HG03103 (cell line): ENCODE results near the gene PACS1.
A peak's percentile ranks its signal among the peaks of the same experiment; 100 is the strongest.

Source experiments
- ATAC-seq: cut with Tn5 transposase; IDR thresholded peaks from one replicate; pipeline ENCODE4 v1.9.1; 2021; ENCODE audit warnings: low read depth; ENCODE audit not compliant: unreplicated experiment

PACS1 gene

DNA sequence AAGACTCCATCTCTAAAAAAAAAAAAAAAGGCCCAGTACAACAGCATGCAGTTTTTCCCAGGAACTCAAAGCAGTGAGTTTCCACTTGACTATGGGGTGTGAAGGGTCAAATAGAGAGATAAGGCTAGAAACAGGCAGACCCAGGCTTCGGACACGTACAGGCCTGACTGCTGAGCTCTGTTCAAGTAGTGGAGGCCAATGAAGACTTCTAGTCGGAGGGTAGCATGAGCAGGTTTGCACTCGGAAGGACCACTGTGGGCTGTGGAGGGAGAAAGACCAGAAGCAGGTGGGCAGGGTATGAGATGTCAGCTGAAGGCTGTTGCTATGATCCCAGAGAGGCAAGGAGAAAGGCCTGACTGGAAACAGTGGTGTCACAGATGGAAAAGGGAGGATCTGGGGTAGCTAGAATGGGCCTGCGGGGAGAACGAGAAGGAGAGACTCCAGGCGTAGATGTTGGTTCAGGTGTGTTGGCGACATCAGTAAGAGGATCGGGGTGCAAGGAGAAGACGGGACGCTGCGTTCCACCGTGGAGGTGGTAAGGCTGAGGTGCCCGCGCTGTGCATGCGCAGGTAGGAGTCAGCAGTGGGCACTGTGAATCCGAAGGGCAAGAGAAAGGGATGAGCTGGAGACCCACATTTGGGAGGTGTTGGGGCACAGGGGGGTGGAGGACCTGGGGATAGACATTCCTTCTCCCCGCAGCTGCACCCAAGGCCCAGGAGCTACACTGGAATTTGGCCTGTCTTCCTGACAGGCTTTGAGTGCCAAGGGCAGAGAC lies 149.0 kb downstream of the PACS1 start:
- no peak for ATAC-seq

DNA sequence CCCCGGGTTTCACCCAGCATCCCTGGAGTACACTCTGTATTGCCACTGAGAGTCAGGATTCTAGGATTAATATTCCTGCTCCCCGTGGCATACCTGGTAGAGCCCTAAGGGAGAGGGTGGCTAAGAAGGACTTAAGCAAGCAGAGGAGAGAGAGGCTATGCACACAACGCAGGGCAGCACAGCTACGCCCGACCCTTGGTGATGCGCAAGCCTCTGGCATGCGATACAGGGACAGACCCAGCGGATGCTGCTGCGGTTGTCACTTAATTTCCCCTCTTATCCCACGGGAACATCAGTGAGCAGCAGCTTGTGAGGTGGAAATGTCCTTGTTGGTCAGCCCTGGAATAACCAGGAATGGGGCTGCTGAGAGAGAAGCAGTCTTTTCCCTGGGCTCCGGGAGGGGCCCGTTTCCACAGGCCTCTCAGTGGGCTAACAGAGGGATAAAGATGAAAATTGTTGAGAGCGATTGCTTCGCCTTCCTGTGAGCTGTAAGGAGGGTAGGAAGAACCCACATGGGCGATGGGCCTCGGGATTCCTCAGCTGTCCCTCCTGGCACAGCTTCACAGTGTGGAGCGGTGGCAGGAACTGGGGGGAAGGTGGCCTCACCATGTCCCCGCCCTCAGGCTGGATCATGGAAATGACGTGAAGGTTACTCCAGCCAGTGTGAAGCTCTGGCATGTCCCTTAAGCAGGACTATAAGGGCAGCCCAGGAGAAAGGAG lies 149.9 kb downstream of the PACS1 start:
- ATAC-seq = no peak

DNA sequence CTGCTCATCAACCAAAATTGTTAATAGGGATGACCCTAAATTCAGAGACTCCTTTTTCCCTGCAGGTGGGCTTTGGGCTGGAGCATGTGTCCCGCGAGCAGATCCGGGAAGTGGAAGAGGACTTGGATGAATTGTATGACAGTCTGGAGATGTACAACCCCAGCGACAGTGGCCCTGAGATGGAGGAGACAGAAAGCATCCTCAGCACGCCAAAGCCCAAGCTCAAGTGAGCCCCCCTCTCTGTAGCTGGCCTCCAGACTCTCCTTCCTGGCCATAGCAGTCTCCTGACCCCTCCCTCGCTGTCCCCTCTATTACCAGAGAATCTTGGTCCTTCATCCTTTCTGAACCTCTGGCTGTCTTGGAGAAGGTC lies 150.5 kb downstream of the PACS1 start:
- no peak for ATAC-seq

DNA sequence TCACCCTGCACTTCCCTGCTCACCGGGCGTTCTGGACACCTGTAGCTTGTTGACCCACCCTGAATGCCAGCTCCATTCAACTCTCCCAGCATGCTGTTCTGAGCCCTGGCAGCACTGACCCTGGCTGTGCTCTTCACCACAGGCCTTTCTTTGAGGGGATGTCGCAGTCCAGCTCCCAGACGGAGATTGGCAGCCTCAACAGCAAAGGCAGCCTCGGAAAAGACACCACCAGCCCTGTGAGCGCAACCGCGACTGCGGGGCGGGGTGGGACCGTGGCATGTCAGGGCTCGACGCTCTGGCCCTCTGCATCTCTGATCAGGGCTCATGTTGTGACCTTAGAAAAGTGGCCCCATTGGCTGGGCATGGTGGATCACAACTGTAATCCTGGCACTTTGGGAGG lies 150.9 kb downstream of the PACS1 start:
- no peak for ATAC-seq

DNA sequence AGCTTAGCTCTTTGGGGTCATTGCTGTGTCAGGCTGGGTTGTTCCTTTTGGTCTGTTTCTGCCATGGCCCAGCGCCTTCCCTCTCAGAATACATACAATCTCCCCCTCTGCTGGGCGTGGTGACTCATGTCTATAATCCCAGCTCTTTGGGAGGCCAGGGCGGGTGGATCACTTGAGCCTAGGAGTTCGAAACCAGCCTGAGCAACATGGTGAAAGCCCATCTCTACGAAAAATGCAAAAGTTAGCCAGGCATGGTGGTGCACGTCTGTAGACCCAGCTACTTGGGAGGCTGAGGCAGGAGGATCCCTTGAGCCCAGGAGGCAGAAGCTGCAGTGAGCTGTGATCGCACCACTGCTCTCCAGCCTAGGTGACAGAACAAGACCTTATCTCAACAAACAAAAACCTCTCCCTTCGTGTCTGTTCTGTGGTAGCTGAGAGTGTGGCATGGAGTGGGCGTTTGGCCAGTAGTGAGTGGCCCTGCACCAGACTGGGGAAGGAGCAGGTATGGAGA lies 151.7 kb downstream of the PACS1 start:
- no peak for ATAC-seq

DNA sequence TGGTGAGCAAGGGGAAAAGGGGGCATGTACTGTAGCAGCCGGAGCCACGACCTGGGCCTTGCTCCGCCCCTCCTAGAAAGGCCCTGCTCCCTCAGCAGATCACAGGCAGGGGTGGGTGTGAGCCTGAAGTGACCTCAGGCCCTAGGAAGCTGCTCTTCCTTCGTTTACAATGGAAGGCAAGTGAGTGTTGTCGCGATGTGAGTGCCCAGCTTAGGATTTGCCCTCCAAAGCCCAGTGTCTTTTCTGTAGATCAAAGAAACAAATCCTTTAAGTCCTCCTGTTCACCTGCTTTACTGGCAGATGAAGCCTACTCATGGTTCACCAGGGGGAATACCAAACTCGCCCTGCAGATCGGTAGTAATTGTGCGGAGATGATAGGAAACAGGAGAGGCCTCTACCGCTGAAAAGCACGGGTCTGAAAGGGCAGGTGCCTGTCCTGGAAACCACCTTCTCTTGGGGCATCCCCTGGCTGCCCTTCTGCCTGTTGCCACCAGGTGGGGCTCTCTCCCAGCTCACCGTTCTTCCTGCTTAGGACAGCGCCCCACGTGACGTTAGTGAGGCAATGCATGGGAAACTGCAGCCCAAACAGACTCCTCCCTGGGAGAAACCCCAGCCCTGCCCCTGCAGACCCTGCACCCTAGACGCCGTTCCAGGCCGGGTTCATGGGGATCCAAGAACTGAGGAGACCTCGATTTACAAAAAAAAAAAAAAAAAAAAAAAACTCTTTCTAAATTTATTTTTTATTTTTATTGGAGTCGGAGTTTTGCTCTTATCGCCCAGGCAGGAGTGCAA lies 152.5 kb downstream of the PACS1 start:
- peak; percentile 64 for ATAC-seq

DNA sequence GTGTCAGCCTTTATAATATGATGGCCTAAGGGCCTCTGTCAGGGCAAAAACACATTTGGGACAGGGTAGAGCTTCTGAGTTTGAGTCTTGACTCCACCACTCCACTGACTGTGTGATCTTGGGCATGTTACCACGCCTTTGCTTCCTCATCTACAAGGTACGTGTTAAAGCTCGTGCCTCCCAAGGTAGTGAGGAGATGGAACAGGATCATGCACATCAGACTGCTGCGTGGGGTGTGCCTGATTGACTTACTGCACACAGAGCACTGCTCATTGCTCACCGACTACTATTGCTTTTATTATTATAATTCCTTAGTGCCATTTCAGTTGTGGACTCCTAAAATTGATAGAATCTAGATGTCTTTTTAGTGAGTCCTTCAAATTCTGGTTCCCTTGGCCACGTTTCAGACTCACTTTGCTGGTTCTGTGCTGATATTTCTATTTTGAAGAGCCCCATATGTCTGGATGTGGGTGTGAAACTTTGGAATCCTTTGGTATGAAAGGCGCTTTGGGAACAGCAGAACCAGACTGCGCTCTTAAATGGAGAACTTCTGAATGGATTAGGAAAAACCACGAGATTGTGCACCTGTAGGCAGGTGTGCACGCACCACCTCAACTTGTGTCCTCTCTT lies 154.3 kb downstream of the PACS1 start:
- ATAC-seq = no peak

DNA sequence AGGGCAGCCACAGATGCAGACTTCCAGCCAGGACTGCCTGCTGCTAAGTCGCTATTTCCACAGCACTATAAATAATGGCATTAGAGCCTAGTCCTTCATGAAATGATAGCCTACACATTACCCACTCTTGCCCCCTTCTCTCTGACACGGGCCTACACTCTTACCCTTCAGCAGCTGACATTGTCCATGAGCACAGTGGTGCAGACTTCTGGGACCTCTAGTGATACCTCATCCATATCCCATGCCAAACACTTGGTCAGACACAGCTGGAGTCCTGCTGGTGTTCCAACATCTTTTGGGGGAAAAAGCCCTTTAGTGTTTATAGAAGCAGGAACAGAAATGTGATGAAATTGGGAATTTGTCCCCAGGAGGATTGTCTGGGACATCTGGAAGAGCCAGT lies 155.0 kb downstream of the PACS1 start:
- no peak for ATAC-seq

DNA sequence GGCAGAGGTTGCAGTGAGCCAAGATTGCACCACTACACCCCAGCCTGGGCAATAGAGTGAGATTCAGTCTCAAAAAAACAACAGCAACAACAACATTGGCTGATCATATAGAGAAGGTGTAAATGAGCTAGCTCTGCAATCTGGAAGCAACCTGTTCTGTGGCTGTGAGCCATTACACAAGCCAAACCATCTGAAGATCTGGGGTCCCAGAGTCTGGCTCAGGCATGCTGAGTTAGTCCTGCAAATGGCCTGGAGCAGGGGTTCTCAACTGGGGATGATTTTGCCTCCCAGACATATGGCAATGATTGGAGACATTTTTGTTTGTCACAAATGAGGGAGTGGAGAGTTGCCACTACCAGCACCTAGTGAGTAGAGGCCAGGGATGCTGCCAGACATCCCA lies 156.0 kb downstream of the PACS1 start:
- no peak for ATAC-seq

DNA sequence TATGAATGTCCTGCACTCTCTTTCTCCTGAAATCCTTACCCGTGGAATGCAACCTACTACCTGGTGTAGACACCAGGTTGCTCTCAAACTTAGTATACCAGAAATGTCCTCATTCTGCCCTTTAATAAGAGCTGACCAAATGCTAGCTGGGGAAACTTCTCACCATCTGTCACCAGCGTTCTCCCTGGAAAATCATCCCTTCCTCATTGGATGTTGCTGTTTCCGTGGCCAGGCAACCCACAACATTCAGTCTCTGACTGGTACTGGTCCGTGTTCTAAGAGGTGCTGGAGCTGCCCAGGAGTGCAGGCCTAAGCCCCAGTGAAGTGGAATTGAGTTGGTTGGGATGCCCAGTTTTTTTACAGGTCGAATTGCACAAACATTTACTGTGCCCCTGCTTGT lies 157.6 kb downstream of the PACS1 start:
- no peak for ATAC-seq

DNA sequence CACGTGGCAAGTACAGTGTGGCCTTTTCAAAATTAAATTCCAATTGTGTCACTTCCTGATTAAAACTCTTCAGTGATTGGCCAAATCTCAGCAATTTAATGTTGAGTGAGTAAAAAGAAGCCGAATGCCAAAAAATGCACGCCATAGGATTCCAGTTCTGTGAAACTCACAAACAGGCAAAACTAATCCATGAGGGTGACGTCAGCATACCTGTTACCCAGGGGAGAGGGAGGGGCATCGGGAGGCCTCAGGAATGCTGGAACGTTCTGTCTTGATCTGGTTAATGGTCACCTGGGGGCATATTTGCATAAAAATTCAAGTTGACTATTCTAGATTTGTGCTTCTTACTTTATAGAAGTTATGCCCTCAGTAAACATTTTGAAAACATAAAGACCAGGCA lies 158.4 kb downstream of the PACS1 start:
- ATAC-seq = no peak

DNA sequence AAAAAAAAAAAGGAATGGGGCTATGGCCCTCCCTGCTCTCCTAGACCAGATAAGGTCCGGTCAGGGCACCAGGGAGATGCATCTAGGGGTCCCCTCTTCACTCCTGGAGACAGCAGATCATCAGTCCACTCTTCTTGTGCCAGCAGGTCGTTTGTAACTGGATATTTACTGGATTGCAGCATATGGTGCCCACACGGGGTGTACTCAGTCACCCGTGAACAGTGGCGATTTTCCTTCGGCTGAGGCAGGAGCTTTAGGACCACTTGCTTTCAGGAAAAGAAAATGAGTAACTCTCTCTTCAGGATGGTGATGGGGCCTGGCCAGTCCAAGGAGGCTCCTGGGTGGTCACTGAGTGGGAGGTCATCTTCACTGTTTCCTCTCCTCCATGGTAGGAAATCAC lies 160.1 kb downstream of the PACS1 start:
- no peak for ATAC-seq

DNA sequence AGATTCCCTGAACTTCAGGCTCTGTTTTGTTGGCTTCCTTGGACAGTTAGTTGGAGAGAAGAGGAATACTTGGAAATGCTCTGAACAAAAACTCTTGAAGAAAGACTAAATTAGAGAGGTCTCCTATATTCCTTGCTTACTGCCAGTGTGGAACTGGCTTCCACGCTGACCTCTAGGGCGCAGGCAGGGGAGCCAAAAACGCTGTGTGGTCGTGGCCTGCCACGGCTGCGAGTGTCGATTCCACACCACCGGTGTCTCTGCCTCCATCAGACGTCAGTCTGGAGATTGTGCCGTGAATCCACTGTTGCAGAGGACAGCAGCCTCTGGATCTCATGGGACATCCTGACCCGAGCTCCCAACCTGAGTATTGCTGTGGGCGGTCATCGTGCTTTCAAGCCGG lies 160.9 kb downstream of the PACS1 start:
- ATAC-seq = no peak

DNA sequence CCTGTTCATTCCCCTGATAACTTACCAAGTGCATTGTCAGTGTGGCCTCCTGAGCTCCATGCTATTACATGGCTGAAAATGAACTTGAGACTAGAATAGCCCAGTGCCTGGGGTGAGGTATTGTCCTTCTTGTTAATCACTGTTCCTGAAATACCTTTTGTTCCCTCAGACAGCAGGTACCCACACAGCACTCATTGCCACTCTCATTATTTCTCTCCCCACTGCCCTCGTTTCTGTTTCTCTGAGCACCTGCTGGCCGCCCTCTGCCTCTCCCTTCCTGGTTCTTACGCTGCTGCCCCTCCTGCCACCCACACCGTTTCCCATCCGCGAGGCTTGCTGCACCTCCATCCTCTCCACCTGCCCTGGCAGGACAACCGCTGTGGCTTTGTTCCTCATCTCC lies 161.5 kb downstream of the PACS1 start:
- ATAC-seq = no peak

DNA sequence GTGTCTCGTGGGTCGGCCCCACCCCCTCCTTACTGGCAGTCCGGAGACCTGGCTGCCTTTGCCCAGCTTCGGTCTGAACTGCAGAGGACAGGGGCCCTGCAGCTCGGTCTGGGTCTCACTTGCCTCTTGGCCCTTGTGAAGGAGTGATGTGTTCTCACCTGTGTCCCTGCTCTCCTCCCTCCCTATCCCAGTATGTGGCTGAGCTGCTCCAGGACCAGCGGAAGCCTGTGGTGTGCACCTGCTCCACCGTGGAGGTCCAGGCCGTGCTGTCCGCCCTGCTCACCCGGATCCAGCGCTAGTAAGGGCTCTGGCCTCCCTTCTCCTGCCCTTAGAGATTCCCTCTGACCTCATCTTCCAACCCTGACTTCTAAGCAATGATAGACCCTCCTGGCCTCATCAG lies 162.7 kb downstream of the PACS1 start:
- no peak for ATAC-seq

DNA sequence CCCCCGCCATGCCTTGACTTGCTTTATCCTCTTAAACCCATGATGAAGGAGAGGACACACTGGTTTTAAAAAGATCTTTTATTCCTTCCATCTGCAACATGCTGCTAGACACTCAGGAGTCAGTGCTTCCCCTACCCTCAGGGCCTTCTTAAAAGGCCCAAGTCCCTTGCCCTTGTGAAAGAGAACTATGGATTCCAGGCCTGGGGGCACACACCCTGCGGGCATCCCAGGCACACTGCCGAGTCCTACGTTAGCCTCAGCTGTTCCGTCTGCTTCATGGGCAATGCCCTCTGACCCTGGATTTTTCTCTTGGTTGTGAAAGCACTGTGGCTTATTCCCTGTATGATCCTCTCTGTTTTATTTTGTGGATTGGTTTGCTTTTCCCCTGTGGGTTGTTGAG lies 163.2 kb downstream of the PACS1 start:
- ATAC-seq = no peak

DNA sequence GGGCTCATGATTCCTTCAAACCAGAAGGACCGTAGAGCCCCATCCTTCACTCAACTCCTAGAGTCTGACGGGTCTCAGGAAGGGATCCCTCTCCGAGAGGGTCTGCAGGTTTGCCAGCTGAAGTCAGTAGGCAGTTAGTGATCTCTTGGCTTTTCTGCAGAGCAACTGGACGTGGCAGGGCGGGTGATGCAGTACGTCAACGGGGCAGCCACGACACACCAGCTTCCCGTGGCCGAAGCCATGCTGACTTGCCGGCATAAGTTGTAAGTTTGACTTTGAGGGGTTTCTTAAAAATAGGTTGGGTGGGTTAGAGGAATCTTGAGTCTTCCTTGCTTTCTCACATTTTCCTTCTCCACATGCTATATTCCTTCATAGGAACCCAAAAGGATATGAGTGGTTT lies 165.1 kb downstream of the PACS1 start:
- ATAC-seq = no peak

DNA sequence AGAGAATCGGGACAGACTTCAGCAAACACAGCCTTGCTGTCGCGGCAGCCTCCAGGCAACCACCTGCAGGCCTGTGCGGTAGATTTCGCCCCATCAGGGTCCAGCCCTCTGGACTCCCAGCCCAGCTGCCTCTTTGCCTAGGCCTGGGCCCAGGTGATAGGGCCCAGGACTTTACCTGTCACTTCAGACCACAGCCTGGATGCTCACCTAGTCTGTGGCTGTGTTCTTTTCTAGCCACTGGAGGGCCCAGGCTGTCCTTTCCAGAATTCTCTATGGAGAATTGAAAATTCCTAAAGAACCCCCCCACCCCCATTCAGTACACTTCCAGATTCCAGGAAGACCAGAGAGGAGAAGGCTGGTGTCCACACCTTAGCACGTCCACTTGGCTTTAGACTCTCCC lies 167.8 kb downstream of the PACS1 start:
- ATAC-seq = no peak

DNA sequence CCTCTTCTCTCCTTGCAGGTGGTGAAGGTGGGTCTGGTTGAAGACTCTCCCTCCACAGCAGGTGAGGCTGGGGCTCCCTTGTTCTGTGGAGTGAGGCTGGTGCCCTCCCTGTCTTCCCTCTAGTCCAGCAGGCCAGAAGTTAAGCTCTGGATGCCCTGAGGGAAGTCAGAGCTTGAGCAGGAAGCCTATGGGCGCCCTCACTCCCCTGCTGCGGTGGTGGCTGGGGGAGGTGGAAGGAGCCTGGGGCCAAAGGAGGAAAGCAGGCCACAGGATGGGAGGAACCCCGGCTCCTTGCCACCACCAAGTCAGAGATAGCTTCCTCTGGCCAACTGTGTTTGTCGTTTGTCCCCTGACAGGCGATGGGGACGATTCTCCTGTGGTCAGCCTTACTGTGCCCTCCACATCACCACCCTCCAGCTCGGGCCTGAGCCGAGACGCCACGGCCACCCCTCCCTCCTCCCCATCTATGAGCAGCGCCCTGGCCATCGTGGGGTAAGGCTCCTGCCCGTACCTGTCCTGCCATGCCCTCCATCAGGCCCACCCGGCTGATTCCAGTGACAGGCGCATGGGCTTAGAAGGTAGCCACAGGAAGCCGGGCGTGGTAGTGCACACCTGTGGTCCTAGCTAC lies 168.8 kb downstream of the PACS1 start:
- ATAC-seq = no peak

DNA sequence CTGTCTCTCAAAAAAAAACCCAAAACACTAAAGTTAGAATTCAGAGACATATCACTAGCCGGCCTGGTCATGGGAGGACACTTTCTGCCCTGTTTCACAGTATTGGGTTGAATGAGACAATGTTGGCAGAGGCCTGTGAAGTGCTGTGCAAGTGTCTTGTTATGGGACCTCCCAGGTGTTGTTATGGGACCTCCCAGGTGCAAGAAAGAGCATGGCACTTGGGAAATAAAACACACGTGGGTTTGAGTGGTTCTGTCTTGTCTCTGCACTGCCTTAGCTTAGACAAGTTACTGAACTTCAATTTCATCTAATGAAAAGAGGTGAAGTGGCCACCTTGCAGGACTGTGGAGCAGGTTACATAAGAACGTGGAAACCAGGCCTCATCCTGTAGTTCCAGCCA lies 169.4 kb downstream of the PACS1 start:
- ATAC-seq = no peak
